A549 (cell line): Measurements from ENCODE around the gene ASCC2. TPM values are rescaled to one million over a fixed set of nuclear protein-coding genes. Genes with fewer than 3 reads are reported as not detected.

Source experiments
- ATAC-seq, 2 experiments: fragments of 200-7000 bp in 1 of 2; fragments of >200 bp in 1 of 2; cut with Nextera tagmentation in 1 of 2; cut with Tn5 transposase in 1 of 2; 3 replicates each; pipeline versions ENCODE4 v1.8.0 to v1.9.1; 2018 to 2020; ENCODE audit warnings: mild to moderate bottlenecking in 1 of 2, moderate library complexity in 1 of 2
- CTCF ChIA-PET: fragments of 300-600 bp; sonication (Branson Sonifier 250); formaldehyde crosslinking; extraction: SDS; loops from one replicate; lab custom pipeline; 2021; ENCODE audit warnings: antibody characterized with exemption, inconsistent platforms; lab: Yijun Ruan, JAX
- POLR2A ChIA-PET: fragments of 350-600 bp; formaldehyde crosslinking; extraction: SDS; loops from one replicate; lab custom pipeline; 2021; ENCODE audit warnings: antibody characterized with exemption, inconsistent platforms; lab: Yijun Ruan, JAX
- DNase-seq, 2 experiments: peaks; one replicate each; pipeline versions ENCODE4 v3.0.0 to v3.0.0-alpha.2; 2011 to 2016; ENCODE audit warnings: low read depth in 1 of 2, low spot score in 1 of 2
- FAIRE-seq: peaks from 2 replicates; lab custom pipeline; 2011; peaks lifted over from hg19 to GRCh38; lab: Jason Lieb, UNC
- H3K27ac ChIP-seq, 2 experiments: fragments of >200 bp; sonication (Bioruptor Twin); formaldehyde crosslinking; 3 replicates each; pipeline ENCODE4 v1.5.1; 2016 to 2017
- H3K4me1 ChIP-seq: fragments of >200 bp; sonication (Bioruptor Twin); formaldehyde crosslinking; 3 replicates; pipeline ENCODE4 v1.6.1; 2016
- H3K4me2 ChIP-seq: fragments of >200 bp; sonication (Bioruptor Twin); formaldehyde crosslinking; 3 replicates; pipeline ENCODE4 v1.6.1; 2016
- H3K4me3 ChIP-seq: fragments of >200 bp; sonication (Bioruptor Twin); formaldehyde crosslinking; 3 replicates; pipeline ENCODE4 v1.5.1; 2016
- H3K9me3 ChIP-seq: fragments of >200 bp; sonication (Bioruptor Twin); formaldehyde crosslinking; 3 replicates; pipeline ENCODE4 v1.6.1; 2016
- CTCF ChIP-seq: fragments of >200 bp; sonication (Bioruptor Twin); formaldehyde crosslinking; IDR thresholded peaks from 3 replicates; pipeline ENCODE4 v1.5.1; 2016
- EHF ChIP-seq: fragments of 250-450 bp; sonication (Bioruptor Pico); IDR thresholded peaks from 2 replicates; pipeline ENCODE4 v1.5.0; 2020; ENCODE audit warnings: mild to moderate bottlenecking
- ELK1 ChIP-seq: fragments of 150-350 bp; IDR thresholded peaks from 2 replicates; pipeline ENCODE4 v1.6.1; 2014; ENCODE audit warnings: low read depth, mild to moderate bottlenecking, low read length
- ESRRA ChIP-seq: fragments of 150-350 bp; IDR thresholded peaks from 2 replicates; pipeline ENCODE4 v1.6.1; 2014; ENCODE audit warnings: mild to moderate bottlenecking, low read length, borderline replicate concordance
- FOXS1 ChIP-seq: fragments of 250-450 bp; sonication (Bioruptor Pico); IDR thresholded peaks from 2 replicates; pipeline ENCODE4 v1.5.0; 2020; ENCODE audit warnings: mild to moderate bottlenecking, moderate library complexity
- HEYL ChIP-seq: fragments of 250-450 bp; sonication (Bioruptor Pico); IDR thresholded peaks from 2 replicates; pipeline ENCODE4 v1.8.0; 2021; ENCODE audit warnings: mild to moderate bottlenecking, moderate library complexity
- HMGXB4 ChIP-seq: fragments of 250-450 bp; sonication (Bioruptor Pico); IDR thresholded peaks from 2 replicates; pipeline ENCODE4 v1.5.0; 2021; ENCODE audit warnings: mild to moderate bottlenecking, moderate library complexity, borderline replicate concordance
- HOXA7 ChIP-seq: fragments of 250-450 bp; sonication (Bioruptor Pico); IDR thresholded peaks from 2 replicates; pipeline ENCODE4 v1.5.0; 2020; ENCODE audit warnings: mild to moderate bottlenecking, moderate library complexity
- JUNB ChIP-seq: fragments of >200 bp; sonication (Bioruptor Twin); formaldehyde crosslinking; IDR thresholded peaks from 2 replicates; pipeline ENCODE4 v1.6.1; 2016
- KDM1A ChIP-seq: fragments of 200-600 bp; sonication (generic); IDR thresholded peaks from 2 replicates; pipeline ENCODE4 v1.6.1; 2016; ENCODE audit warnings: low read depth, mild to moderate bottlenecking
- MAFK ChIP-seq: fragments of 450-650 bp; IDR thresholded peaks from 2 replicates; pipeline ENCODE4 v1.6.1; 2014; ENCODE audit not compliant: partially characterized antibody
- NFE2L2 ChIP-seq: fragments of 150-350 bp; conservative IDR thresholded peaks from 2 replicates; pipeline ENCODE4 v1.6.1; 2014; ENCODE audit warnings: low read length
- NR3C1 ChIP-seq: fragments of >200 bp; sonication (Bioruptor Twin); formaldehyde crosslinking; IDR thresholded peaks from 3 replicates; pipeline ENCODE4 v1.6.1; 2017
- RAD21 ChIP-seq, 2 experiments: fragments of >200 bp in 1 of 2; sonication (Bioruptor Twin) in 1 of 2; formaldehyde crosslinking in 1 of 2; IDR thresholded peaks in 1 of 2; conservative IDR thresholded peaks in 1 of 2; 2 replicates in 1 of 2; 3 replicates in 1 of 2; pipeline ENCODE4 v1.6.1; 2012 to 2018; ENCODE audit warnings: inconsistent platforms in 1 of 2
- RARB ChIP-seq: fragments of 250-450 bp; sonication (Bioruptor Pico); IDR thresholded peaks from 2 replicates; pipeline ENCODE4 v1.8.0; 2021; ENCODE audit warnings: mild to moderate bottlenecking, moderate library complexity
- REST ChIP-seq: fragments of 200-600 bp; sonication (generic); IDR thresholded peaks from 2 replicates; pipeline ENCODE4 v1.6.1; 2016; ENCODE audit warnings: antibody characterized with exemption, mild to moderate bottlenecking, moderate library complexity
- RFX5 ChIP-seq: fragments of 450-650 bp; IDR thresholded peaks from 2 replicates; pipeline ENCODE4 v1.7.1; 2014; ENCODE audit warnings: antibody characterized with exemption, mild to moderate bottlenecking, moderate library complexity
- SMC3 ChIP-seq: fragments of >200 bp; sonication (Bioruptor Twin); formaldehyde crosslinking; IDR thresholded peaks from 3 replicates; pipeline ENCODE4 v1.6.1; 2018; ENCODE audit warnings: inconsistent platforms
- SREBF2 ChIP-seq: fragments of 450-650 bp; IDR thresholded peaks from 2 replicates; pipeline ENCODE4 v1.6.1; 2014; ENCODE audit warnings: mild to moderate bottlenecking, moderate library complexity
- TFCP2L1 ChIP-seq: fragments of 250-450 bp; sonication (Bioruptor Pico); IDR thresholded peaks from 2 replicates; pipeline ENCODE4 v1.5.0; 2021; ENCODE audit warnings: mild to moderate bottlenecking
- WGBS: methylation state at CpG from one replicate; pipeline ENCODE4 v1.1.6; 2017; ENCODE audit errors: missing lambda C conversion rate; 5-methylcytosine and 5-hydroxymethylcytosine counted together
- polyA plus RNA-seq, 4 experiments: library from polyadenylated mRNA; depleted of rRNA in 3 of 4; stranded (reverse); fragments of >200 nt; fragmentation: RNase III in 1 of 4; extraction: RNeasy Plus Mini Kit Qiagen cat#74134 plus additional on column Dnase treatment in 1 of 4; gene quantifications; 2 replicates in 3 of 4; 3 replicates in 1 of 4; pipeline ENCODE4 v1.2.3, GENCODE V29; 2011 to 2017
- TF ChIP-seq, protein P1 (sequence below): IDR thresholded peaks from 2 replicates; pipeline ENCODE4 v1.6.1; 2012

The ASCC2 gene
- polyA plus RNA-seq, 2 of the 4 experiments (the other 2 are of a cell fraction) = 27.2 to 31.6 TPM

- 66% methylated on average over 3 of the region's 3 CpGs for WGBS
- Histone ChIP-seq H3K4me2 (no peak overlapping the region), H3K27ac (no peak overlapping the region), H3K4me3 (no peak overlapping the region), H3K4me1 (peaks cover 5% of the 10 kb centered on the region), H3K9me3 (peaks cover 4% of the 10 kb centered on the region; the same call in 1 of the 3 replicates)
- ATAC-seq (no peak), DNase-seq (no peak), FAIRE-seq (no peak)
- ChIA-PET CTCF (interaction anchor here (0.9 kb wide), 1 partner anchor 8 kb away, joined by 3 read pairs; no protein-coding TSS in a partner anchor), POLR2A (no interaction called here)
- TF ChIP-seq TFCP2L1 (CRISPR knock-in tag) (no peak), HEYL (CRISPR knock-in tag) (no peak), KDM1A (no peak), NFE2L2 (no peak), SMC3 (no peak), ESRRA (no peak), RARB (CRISPR knock-in tag) (no peak), REST (no peak), CTCF (no peak), ELK1 (no peak), SREBF2 (no peak), FOXS1 (no peak)
- TF ChIP-seq, protein P1, sequence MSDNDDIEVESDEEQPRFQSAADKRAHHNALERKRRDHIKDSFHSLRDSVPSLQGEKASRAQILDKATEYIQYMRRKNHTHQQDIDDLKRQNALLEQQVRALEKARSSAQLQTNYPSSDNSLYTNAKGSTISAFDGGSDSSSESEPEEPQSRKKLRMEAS = no peak
Observed at GRCh38 chr22:29848111-29848510, 10.0 kb upstream of the ASCC2 start.

- DNase-seq (no peak), ATAC-seq (no peak), FAIRE-seq (no peak)
- WGBS = 96% methylated on average over 2 of the region's 2 CpGs
- peaks cover 4% of the 10 kb centered on the region; the same call in 1 of the 3 replicates for H3K9me3 ChIP-seq
- H3K27ac ChIP-seq = no peak overlapping the region
- CTCF ChIA-PET = interaction anchor here (0.6 to 2.0 kb wide), 4 partner anchors 21 to 159 kb away, joined by 3 to 7 read pairs (median 4); no protein-coding TSS in a partner anchor
- peaks cover 18% of the 10 kb centered on the region for H3K4me1 ChIP-seq
- no peak for TF ChIP-seq RAD21 (conservative IDR thresholded peaks at IDR 0.05 in 1 of 2, IDR thresholded peaks at IDR 0.05 in 1 of 2)
- no peak for TF ChIP-seq NR3C1
- TF ChIP-seq MAFK = no peak
- no peak for TF ChIP-seq JUNB
- no peak for TF ChIP-seq EHF (CRISPR knock-in tag)
- no peak for TF ChIP-seq FOXS1
- no peak for TF ChIP-seq HOXA7 (CRISPR knock-in tag)
- no peak for TF ChIP-seq SREBF2
- TF ChIP-seq RFX5 = no peak
- no peak for TF ChIP-seq HMGXB4 (CRISPR knock-in tag)
- H3K4me2 ChIP-seq = no peak overlapping the region
- POLR2A ChIA-PET = no interaction called here
- H3K4me3 ChIP-seq = no peak overlapping the region
Observed at GRCh38 chr22:29846290-29846689, 8.2 kb upstream of the ASCC2 start.
